Skeletal muscle tissue (tissue), 4 donors: ENCODE measurements around the gene USP35. TPM values are rescaled to one million over a fixed set of nuclear protein-coding genes. Genes with fewer than 3 reads are reported as not detected.
A peak's percentile ranks its signal among the peaks of the same experiment; 100 is the strongest.
"Not testable (repeated sequence)": the region's sequence is repeated elsewhere in the genome, so short reads cannot be mapped to it uniquely, and the experiment has no call there.

ENCODE experiments used
- H3K27ac ChIP-seq: one replicate; pipeline ENCODE4 v1.7.0; 2013; ENCODE audit warnings: mild to moderate bottlenecking, low read depth, low read length, inconsistent platforms
- H3K27me3 ChIP-seq, 3 donors: one replicate each; pipeline ENCODE4 v1.7.0; 2013; ENCODE audit warnings: low read length in 3 of 3; ENCODE audit not compliant: control insufficient read depth in 3 of 3, insufficient read depth in 3 of 3
- H3K36me3 ChIP-seq, 3 donors: one replicate each; pipeline ENCODE4 v1.7.0; 2013; ENCODE audit warnings: low read length in 3 of 3; ENCODE audit not compliant: control insufficient read depth in 3 of 3, insufficient read depth in 3 of 3
- H3K4me1 ChIP-seq, 3 donors: one replicate each; pipeline ENCODE4 v1.7.0; 2013; ENCODE audit warnings: low read length in 3 of 3, mild to moderate bottlenecking in 3 of 3; ENCODE audit not compliant: control insufficient read depth in 3 of 3, insufficient read depth in 3 of 3
- H3K4me3 ChIP-seq, 3 donors: one replicate each; pipeline ENCODE4 v1.7.0; 2013; ENCODE audit warnings: low read length in 3 of 3
- H3K9ac ChIP-seq, 3 donors: one replicate each; pipeline ENCODE4 v1.7.0; 2013; ENCODE audit warnings: low read length in 3 of 3, mild to moderate bottlenecking in 3 of 3, moderate library complexity in 2 of 3, low read depth in 1 of 3
- H3K9me3 ChIP-seq, 3 donors: one replicate each; pipeline ENCODE4 v1.7.0; 2013; ENCODE audit warnings: low read length in 3 of 3; ENCODE audit not compliant: control insufficient read depth in 3 of 3
- total RNA-seq: library from RNA; depleted of rRNA; stranded (reverse); fragments of >200 nt; gene quantifications from one replicate; pipeline ENCODE4 v1.2.3, GENCODE V29; 2014
- donor health status: Osteomylitis.

The USP35 gene
- total RNA-seq, 1 donor from 2014 or later = 4.7 TPM

DNA sequence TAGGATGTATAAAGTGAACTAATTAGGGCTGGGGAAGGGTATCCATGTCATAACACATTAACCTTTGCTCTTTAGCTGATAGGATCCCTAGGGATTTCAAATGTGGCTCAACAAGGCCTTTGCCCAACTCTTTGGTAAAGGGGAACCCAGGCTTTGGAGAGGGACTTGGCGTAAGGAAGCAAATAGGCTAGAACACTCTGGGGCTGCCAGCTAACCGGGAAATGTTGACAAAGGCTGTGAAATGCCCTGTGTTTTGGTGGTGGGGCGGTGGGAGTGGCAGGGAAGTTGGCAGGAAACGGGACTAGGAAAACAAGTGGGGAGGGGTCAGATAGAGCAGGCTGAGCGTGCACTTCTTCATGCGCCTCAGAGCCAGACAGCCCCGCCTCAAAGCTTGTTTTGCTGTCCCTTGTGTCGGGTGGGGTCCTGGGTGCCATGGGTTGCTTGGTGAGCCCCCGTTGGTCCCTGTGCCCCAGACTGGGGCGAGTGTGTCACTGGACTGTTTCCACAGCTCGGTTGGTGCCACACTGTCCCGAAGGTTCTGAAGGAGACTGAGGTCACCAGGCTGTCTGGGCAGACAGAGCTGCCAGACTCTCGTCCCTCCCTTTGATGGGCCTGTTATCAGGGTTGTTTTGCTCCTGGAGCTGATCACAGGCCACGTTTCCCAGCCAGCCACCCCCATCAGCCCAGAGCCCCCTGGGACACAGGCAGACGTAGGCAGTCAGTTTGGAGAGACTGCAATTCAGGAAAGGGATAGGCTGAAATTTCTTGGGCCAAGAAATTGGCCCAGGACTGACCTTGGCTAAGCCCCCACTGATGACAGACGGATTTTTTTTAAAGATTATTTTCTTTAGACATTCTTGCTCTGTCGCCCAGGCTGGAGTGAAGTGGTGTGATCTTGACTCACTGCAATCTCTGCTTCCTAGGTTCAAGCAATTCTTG is 19.9 kb upstream of the USP35 start:
- peak overlapping the region; percentile 79 for H3K27ac ChIP-seq
- peak overlapping the region in 2 of 3 donors; percentile 40 to 51 for H3K9ac ChIP-seq
- peaks cover 16 to 18% (median 16%) of the 10 kb centered on the region in 3 donors for H3K4me1 ChIP-seq
- H3K36me3 ChIP-seq = peaks cover 9 to 17% (median 16%) of the 10 kb centered on the region in 3 donors
- no peaks in the 10 kb centered on the region for H3K27me3 ChIP-seq
- H3K9me3 ChIP-seq = no peaks in the 10 kb centered on the region
- peak overlapping the region in 1 of 3 donors; percentile 30 for H3K4me3 ChIP-seq

DNA sequence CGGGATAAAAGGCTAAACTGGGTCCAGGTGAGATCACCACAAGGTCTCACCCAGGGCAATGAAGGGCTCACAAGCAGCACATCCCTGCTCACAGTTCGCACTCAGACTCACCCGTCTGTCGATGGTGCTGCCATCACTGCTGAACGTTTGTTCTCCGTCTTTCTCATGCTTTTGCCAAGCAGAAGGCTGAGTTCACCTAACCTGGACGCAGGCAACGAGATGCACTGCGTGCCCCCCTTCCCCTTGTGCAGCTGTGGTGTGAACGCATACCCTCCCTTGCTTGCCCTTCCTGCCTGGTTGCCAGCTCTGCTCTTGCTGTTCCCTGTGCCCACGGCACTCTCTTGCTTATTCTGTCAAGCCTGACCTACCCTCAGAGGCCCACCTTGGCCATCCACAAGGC is 18.3 kb upstream of the USP35 start:
- Histone ChIP-seq H3K4me1 (peaks cover 12 to 18% (median 14%) of the 10 kb centered on the region in 3 donors), H3K36me3 (peaks cover 15 to 21% (median 21%) of the 10 kb centered on the region in 3 donors), H3K27ac (no peak overlapping the region), H3K4me3 (no peak overlapping the region), H3K9ac (no peak overlapping the region), H3K9me3 (no peaks in the 10 kb centered on the region), H3K27me3 (no peaks in the 10 kb centered on the region)

DNA sequence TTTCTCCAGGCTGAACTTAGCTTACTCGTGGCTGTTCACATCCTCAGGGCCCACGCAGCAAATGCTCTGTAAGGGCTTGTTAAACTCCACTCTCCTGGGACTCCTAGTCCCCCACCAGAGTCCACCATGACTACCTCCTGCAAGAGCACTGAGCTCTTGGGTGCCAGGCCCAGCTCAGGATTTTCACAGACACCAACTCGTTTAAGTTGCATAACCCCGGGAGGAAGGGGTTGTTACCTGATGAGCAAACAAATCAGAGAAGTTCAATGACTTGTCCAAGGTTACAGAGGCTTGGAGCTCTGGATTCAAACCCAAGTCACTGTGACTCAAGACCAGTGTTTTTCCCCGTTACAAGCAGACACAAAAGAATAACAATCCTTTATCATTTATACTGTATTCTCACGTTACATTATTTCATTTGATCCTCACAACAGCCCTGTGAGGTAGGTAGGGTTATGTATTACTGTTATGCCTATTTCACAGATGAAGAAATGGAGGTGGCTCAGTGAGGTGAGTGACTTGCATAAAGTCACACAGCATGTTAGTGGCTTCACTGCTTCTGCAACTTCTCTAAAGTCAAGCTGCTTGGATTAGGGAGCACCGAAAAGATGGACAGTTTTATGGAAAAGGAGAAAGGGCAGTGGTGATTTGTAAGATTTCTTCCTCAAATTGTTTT is 17.7 kb upstream of the USP35 start:
- no peaks in the 10 kb centered on the region for H3K27me3 ChIP-seq
- H3K36me3 ChIP-seq = peaks cover 15 to 21% (median 21%) of the 10 kb centered on the region in 3 donors
- H3K9ac ChIP-seq = no peak overlapping the region
- no peak overlapping the region for H3K4me3 ChIP-seq
- no peaks in the 10 kb centered on the region for H3K9me3 ChIP-seq
- H3K27ac ChIP-seq = no peak overlapping the region
- peaks cover 12 to 18% (median 14%) of the 10 kb centered on the region in 3 donors for H3K4me1 ChIP-seq

DNA sequence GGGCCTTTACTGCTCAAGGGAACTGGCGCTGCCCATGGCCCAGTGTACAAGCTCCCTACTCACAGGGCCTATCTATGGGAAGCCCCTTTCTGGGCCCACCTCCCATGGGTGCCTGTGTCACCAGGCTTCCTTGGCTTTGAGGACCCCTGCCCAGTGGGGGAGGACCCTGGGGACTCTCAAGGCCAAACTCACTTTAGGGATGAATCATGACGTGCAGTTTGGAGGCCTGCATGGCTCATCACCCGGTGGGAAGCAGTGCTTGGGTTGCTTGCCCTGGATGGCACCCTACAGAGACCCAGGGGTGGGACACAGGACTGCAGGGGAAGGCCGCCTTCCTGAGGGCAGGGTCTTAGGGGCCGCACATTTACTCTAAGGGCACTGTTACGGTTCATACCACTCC is 16.8 kb upstream of the USP35 start:
- H3K27ac ChIP-seq = no peak overlapping the region
- H3K9ac ChIP-seq = no peak overlapping the region
- H3K4me1 ChIP-seq = peaks cover 12 to 18% (median 14%) of the 10 kb centered on the region in 3 donors
- H3K4me3 ChIP-seq = no peak overlapping the region
- H3K36me3 ChIP-seq = peaks cover 15 to 26% (median 21%) of the 10 kb centered on the region in 3 donors
- H3K9me3 ChIP-seq = no peaks in the 10 kb centered on the region
- no peaks in the 10 kb centered on the region for H3K27me3 ChIP-seq

DNA sequence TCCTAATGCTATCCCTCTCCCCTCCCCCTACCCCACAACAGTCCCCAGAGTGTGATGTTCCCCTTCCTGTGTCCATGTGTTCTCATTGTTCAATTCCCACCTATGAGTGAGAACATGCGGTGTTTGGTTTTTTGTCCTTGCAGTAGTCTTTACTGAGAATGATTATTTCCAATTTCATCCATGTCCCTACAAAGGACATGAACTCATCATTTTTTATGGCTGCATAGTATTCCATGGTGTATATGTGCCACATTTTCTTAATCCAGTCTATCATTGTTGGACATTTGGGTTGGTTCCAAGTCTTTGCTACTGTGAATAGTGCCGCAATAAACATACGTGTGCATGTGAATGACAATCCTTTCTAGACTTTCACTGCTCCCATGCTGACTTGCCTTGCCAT is 12.9 kb upstream of the USP35 start:
- H3K4me3 ChIP-seq, H3K9ac ChIP-seq, H3K9me3 ChIP-seq, H3K27ac ChIP-seq, H3K27me3 ChIP-seq, H3K4me1 ChIP-seq: not testable (repeated sequence)
- peaks cover 15 to 26% (median 21%) of the 10 kb centered on the region in 3 donors for H3K36me3 ChIP-seq

DNA sequence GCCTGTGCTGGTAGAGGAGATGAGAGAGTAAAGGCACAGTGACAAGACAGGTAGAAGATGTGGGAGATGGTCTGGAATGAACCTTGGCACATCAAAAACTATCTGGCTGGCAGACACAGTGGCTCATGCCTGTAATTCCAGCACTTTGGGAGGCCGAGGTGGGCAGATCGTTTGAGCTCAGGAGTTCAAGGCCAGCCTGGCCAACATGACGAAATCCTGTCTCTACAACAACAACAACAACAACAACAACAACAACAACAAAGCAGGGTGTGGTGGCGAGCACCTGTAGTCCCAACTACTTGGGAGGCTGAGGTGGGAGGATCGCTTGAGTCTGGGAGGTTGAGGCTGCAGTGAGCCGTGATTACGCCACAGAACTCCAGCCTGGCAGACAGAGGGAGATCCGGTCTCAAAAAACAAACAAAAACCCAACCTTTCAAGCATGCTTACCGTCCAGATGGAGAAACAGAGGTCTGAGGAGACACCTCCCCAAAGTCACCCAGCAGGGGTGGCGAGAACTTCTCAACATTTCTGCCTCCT is 12.0 kb upstream of the USP35 start:
- Histone ChIP-seq H3K27me3 (no peaks in the 10 kb centered on the region), H3K27ac (no peak overlapping the region), H3K9ac (no peak overlapping the region), H3K9me3 (no peaks in the 10 kb centered on the region), H3K4me1 (peaks cover 0 to 4% (median 0%) of the 10 kb centered on the region in 3 donors), H3K4me3 (no peak overlapping the region), H3K36me3 (peaks cover 15 to 26% (median 19%) of the 10 kb centered on the region in 3 donors)

DNA sequence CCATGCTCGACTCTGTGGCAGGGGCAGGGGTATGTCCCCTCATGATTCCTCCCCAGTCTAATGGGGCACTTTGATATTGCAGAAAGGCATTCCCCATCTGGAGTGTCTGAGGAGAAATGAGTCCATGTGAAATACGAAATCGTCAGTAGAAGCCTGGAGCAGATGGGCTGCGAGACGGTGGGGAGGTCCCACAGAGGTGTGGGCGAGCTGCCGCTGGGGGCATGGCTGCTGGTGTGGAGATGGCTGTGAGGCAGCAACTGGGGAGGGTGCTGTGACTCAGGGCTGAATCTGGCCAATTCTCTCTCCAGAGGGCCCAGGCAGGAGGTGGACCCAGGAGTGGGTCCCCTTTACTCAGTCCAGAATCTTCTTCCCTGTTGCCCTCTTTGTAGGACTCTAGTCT is 11.5 kb upstream of the USP35 start:
- Histone ChIP-seq H3K36me3 (peaks cover 11 to 23% (median 18%) of the 10 kb centered on the region in 3 donors), H3K4me3 (no peak overlapping the region), H3K4me1 (peaks cover 0 to 4% (median 0%) of the 10 kb centered on the region in 3 donors), H3K9ac (no peak overlapping the region), H3K27ac (no peak overlapping the region), H3K9me3 (no peaks in the 10 kb centered on the region), H3K27me3 (no peaks in the 10 kb centered on the region)

DNA sequence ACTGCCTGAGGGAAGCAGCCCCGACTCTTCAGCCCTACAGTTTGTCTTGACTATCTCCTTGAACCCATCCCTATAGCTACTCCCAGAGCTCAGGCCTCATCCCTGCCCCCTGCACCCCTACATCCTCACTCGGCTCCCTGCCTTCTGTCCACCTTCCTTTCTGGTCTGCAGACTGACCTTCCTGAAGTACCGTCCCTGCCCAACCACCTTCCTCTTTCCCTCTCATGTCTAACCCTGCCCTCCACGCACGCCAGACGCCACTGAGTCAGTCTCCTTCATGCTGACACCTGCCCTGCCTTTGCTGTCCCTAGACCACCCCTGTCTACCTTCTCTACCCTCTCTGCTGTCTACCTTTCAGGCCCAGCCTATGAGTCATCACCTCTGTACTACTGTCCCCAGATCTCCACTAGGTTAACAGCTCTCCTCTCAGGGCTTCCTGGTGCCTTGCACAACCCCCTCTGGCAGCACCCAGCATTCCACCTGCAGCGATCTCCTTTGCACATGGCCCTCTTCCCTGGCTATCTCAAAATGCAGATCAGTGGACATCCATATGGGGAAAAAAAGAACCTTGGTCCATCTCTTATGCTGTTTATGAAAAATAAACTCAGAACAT is 9.2 kb upstream of the USP35 start:
- Histone ChIP-seq H3K27me3 (no peaks in the 10 kb centered on the region), H3K27ac (no peak overlapping the region), H3K36me3 (peaks cover 0 to 5% (median 2%) of the 10 kb centered on the region in 3 donors), H3K4me1 (peaks cover 0 to 4% (median 0%) of the 10 kb centered on the region in 3 donors), H3K9ac (peak overlapping the region in 1 of 3 donors; percentile 33), H3K9me3 (no peaks in the 10 kb centered on the region), H3K4me3 (no peak overlapping the region)

DNA sequence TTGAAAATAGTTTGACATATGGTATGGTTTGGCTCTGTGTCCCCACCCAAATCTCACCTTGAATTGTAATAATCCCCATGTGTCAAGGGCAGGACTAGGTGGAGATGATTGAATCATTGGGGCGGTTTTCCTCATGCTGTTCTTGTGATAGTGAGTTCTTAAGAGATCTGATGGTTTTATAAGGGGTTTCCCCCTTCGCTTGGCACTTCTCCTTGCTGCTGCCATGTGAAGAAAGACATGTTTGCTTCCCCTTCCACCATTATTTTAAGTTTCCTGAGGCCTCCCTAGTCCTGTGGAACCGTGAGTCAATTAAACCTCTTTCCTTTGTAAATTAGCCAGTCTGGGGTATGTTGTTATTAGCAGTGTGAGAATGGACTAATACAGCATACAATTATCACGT is 8.0 kb upstream of the USP35 start:
- Histone ChIP-seq H3K36me3 (peaks cover 0 to 5% (median 4%) of the 10 kb centered on the region in 3 donors), H3K9ac (no peak overlapping the region), H3K4me3 (no peak overlapping the region), H3K4me1 (peaks cover 0 to 4% (median 0%) of the 10 kb centered on the region in 3 donors), H3K27ac (no peak overlapping the region), H3K9me3 (no peaks in the 10 kb centered on the region), H3K27me3 (no peaks in the 10 kb centered on the region)
